Spinal cord (tissue), 10 donors: ENCODE data around the gene TLNRD1. TPM values are rescaled to one million over a fixed set of nuclear protein-coding genes. Genes with fewer than 3 reads are reported as not detected.
"Not testable (repeated sequence)": the region's sequence is repeated elsewhere in the genome, so short reads cannot be mapped to it uniquely, and the experiment has no call there.

Experiments
- DNase-seq, 6 donors: peaks; one replicate each; pipeline versions ENCODE4 v3.0.0 to v3.0.0-alpha.2; 2013 to 2015; ENCODE audit warnings: low spot score in 6 of 6, low read depth in 4 of 6
- H3K27ac ChIP-seq: one replicate; pipeline ENCODE4 v1.5.1; 2013; ENCODE audit warnings: low read depth, low read length, control low read depth
- H3K27me3 ChIP-seq: one replicate; pipeline ENCODE4 v1.6.1; 2013; ENCODE audit warnings: low read length; ENCODE audit not compliant: control insufficient read depth, insufficient read depth
- H3K36me3 ChIP-seq: one replicate; pipeline ENCODE4 v1.6.1; 2013; ENCODE audit warnings: low read length; ENCODE audit not compliant: control insufficient read depth, insufficient read depth
- H3K4me1 ChIP-seq: one replicate; pipeline ENCODE4 v1.6.1; 2013; ENCODE audit warnings: low read length; ENCODE audit not compliant: control insufficient read depth, insufficient read depth
- H3K4me3 ChIP-seq: one replicate; pipeline ENCODE4 v1.5.1; 2013; ENCODE audit warnings: low read depth, low read length, control low read depth
- H3K9me3 ChIP-seq: one replicate; pipeline ENCODE4 v1.6.1; 2013; ENCODE audit warnings: low read length; ENCODE audit not compliant: control insufficient read depth, insufficient read depth
- WGBS: methylation state at CpG from one replicate; pipeline ENCODE4 v1.1.5; 2013; ENCODE audit warnings: missing lambda C conversion rate; ENCODE audit not compliant: insufficient coverage; 5-methylcytosine and 5-hydroxymethylcytosine counted together
- polyA plus RNA-seq, 2 donors: library from polyadenylated mRNA; unstranded; fragments of 120-200 nt; gene quantifications; one replicate each; pipeline ENCODE4 v1.2.1, GENCODE V29; 2013; ENCODE audit not compliant: insufficient read length in 2 of 2
- total RNA-seq, 2 donors: library from RNA; depleted of rRNA in 1 of 2; stranded (reverse); fragments of 120-200 nt in 1 of 2; fragments of >200 nt in 1 of 2; gene quantifications; one replicate each; pipeline versions ENCODE4 v1.2.3 to v1.2.4, GENCODE V29; 2013 to 2014
- donor health status: healthy.

Gene TLNRD1
- total and polyA plus RNA-seq, 4 donors = 4.3 to 12.0 (median 10.0) TPM

GRCh38 chr15:80965454-80965853 lies 35.3 kb upstream of the TLNRD1 start:
- not testable (repeated sequence) for H3K4me1 ChIP-seq, H3K27me3 ChIP-seq, H3K4me3 ChIP-seq, DNase-seq, H3K36me3 ChIP-seq, H3K9me3 ChIP-seq, H3K27ac ChIP-seq

- Histone ChIP-seq H3K4me3 (no peak overlapping the region), H3K27me3 (no peaks in the 10 kb centered on the region), H3K4me1 (peaks cover 7% of the 10 kb centered on the region), H3K36me3 (peaks cover 7% of the 10 kb centered on the region), H3K27ac (no peak overlapping the region), H3K9me3 (no peaks in the 10 kb centered on the region)
- DNase-seq = no peak
- 92% methylated on average over 6 of the region's 8 CpGs for WGBS
Measured at GRCh38 chr15:80966431-80967197, 34.1 kb upstream of the TLNRD1 start.

GRCh38 chr15:80967451-80967850 lies 33.3 kb upstream of the TLNRD1 start:
- 31% methylated on average over 3 of the region's 3 CpGs for WGBS
- no peaks in the 10 kb centered on the region for H3K9me3 ChIP-seq
- DNase-seq = no peak

GRCh38 chr15:80967991-80968510 lies 32.7 kb upstream of the TLNRD1 start:
- no peaks in the 10 kb centered on the region for H3K9me3 ChIP-seq
- H3K27ac ChIP-seq = no peak overlapping the region
- H3K4me3 ChIP-seq = no peak overlapping the region
- H3K36me3 ChIP-seq = peaks cover 7% of the 10 kb centered on the region
- WGBS = 97% methylated on average over 4 of the region's 4 CpGs
- peaks cover 7% of the 10 kb centered on the region for H3K4me1 ChIP-seq
- H3K27me3 ChIP-seq = no peaks in the 10 kb centered on the region
- DNase-seq = no peak

More at GRCh38 chr15:80967451-80967850, 33.3 kb upstream of the TLNRD1 start:
- Histone ChIP-seq H3K27ac (no peak overlapping the region), H3K36me3 (peaks cover 7% of the 10 kb centered on the region), H3K27me3 (no peaks in the 10 kb centered on the region), H3K4me1 (peaks cover 7% of the 10 kb centered on the region), H3K4me3 (no peak overlapping the region)

GRCh38 chr15:80969316-80969715 lies 31.4 kb upstream of the TLNRD1 start:
- no peak for DNase-seq
- Histone ChIP-seq H3K4me3 (no peak overlapping the region), H3K27ac (no peak overlapping the region), H3K27me3 (no peaks in the 10 kb centered on the region), H3K9me3 (no peaks in the 10 kb centered on the region), H3K4me1 (peaks cover 7% of the 10 kb centered on the region), H3K36me3 (peaks cover 7% of the 10 kb centered on the region)
- 95% methylated on average over 6 of the region's 7 CpGs for WGBS

- no peak overlapping the region for H3K27ac ChIP-seq
- WGBS = 20% methylated on average over 3 of the region's 12 CpGs
- H3K9me3 ChIP-seq = no peaks in the 10 kb centered on the region
- H3K4me3 ChIP-seq = no peak overlapping the region
- H3K4me1 ChIP-seq = peaks cover 7% of the 10 kb centered on the region
- peaks cover 7% of the 10 kb centered on the region for H3K36me3 ChIP-seq
- no peaks in the 10 kb centered on the region for H3K27me3 ChIP-seq
- peak; percentile 51 to 96 (median 74) for DNase-seq
Measured at GRCh38 chr15:80970018-80970657, 30.6 kb upstream of the TLNRD1 start.

- DNase-seq = no peak
- Histone ChIP-seq H3K27me3 (no peaks in the 10 kb centered on the region), H3K4me1 (peaks cover 7% of the 10 kb centered on the region), H3K9me3 (no peaks in the 10 kb centered on the region), H3K4me3 (no peak overlapping the region), H3K36me3 (peaks cover 7% of the 10 kb centered on the region), H3K27ac (no peak overlapping the region)
- 100% methylated on average over 2 of the region's 3 CpGs for WGBS
Measured at GRCh38 chr15:80970658-80971057, 30.1 kb upstream of the TLNRD1 start.

GRCh38 chr15:80971143-80971542 lies 29.6 kb upstream of the TLNRD1 start:
- no peak overlapping the region for H3K4me3 ChIP-seq
- H3K27ac ChIP-seq = no peak overlapping the region
- H3K27me3 ChIP-seq = no peaks in the 10 kb centered on the region
- DNase-seq = no peak
- peaks cover 7% of the 10 kb centered on the region for H3K4me1 ChIP-seq
- peaks cover 7% of the 10 kb centered on the region for H3K36me3 ChIP-seq
- WGBS = 45% methylated on average over 2 of the region's 2 CpGs
- H3K9me3 ChIP-seq = no peaks in the 10 kb centered on the region

- no peak overlapping the region for H3K27ac ChIP-seq
- H3K27me3 ChIP-seq = no peaks in the 10 kb centered on the region
- DNase-seq = no peak
- no peak overlapping the region for H3K4me3 ChIP-seq
- 100% methylated on average over 2 of the region's 3 CpGs for WGBS
- H3K9me3 ChIP-seq = no peaks in the 10 kb centered on the region
- peaks cover 7% of the 10 kb centered on the region for H3K4me1 ChIP-seq
- peaks cover 12% of the 10 kb centered on the region for H3K36me3 ChIP-seq
Measured at GRCh38 chr15:80972276-80972675, 28.4 kb upstream of the TLNRD1 start.

GRCh38 chr15:80974914-80975313 lies 25.8 kb upstream of the TLNRD1 start:
- no peak overlapping the region for H3K4me3 ChIP-seq
- no peak for DNase-seq
- H3K9me3 ChIP-seq = no peaks in the 10 kb centered on the region
- peaks cover 19% of the 10 kb centered on the region for H3K36me3 ChIP-seq
- WGBS = no CpG with 5 or more reads among the region's 4 CpGs
- no peaks in the 10 kb centered on the region for H3K27me3 ChIP-seq
- H3K27ac ChIP-seq = no peak overlapping the region
- H3K4me1 ChIP-seq = peaks cover 5% of the 10 kb centered on the region
